NOMO-1 treated with DMSO at 0.1 percent for 48 hours (cell line): ENCODE data around the gene GRID2.
"Not testable (repeated sequence)": the region's sequence is repeated elsewhere in the genome, so short reads cannot be mapped to it uniquely, and the experiment has no call there.

Experiments used
- DNase-seq: peaks from one replicate; lab custom pipeline; 2025; ENCODE audit not compliant: unreplicated experiment; lab: John Stamatoyannopoulos, UW

Gene GRID2

DNA sequence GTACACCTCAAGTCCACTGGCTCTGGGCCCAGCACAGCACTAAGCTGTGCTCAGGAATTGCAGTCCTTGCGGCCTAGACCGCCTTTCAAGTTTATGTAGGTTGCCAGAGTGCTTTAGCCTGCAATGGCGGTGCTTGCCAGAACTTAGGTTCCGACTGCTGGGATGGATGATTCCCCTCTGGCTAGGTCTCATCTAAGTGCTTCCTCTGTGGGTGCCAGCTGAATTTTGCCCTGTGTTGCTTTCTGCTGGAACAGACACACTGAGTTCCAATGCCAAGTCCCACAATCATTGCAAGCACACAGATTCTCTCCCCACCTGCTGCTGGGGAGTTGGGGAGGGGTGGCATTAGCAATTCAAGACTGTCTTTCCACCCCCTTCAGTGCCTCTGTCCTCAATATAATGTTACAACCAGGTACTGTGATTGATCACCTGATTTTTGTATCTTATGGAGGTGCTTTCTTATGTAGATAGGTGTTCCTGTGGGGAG lies 129.5 kb downstream of the GRID2 start:
- DNase-seq = no peak

DNA sequence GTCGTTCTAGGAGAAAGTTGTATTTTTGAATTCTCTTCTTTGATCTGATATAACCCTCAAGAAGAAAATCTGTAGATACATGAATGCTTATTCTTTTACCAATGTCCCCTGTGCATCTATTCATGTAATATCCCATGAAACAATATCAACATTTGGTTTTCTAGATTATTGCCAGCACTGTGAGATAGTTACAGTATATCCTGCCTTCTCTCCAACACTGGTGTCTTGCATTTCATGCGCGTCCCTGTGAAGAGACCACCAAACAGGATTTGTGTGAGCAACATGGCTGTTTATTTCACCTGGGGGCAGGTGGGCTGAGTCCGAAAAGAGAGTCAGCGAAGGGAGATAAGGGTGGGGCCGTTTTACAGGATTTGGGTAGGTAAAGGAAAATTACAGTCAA lies 135.0 kb downstream of the GRID2 start:
- not testable (repeated sequence) for DNase-seq

DNA sequence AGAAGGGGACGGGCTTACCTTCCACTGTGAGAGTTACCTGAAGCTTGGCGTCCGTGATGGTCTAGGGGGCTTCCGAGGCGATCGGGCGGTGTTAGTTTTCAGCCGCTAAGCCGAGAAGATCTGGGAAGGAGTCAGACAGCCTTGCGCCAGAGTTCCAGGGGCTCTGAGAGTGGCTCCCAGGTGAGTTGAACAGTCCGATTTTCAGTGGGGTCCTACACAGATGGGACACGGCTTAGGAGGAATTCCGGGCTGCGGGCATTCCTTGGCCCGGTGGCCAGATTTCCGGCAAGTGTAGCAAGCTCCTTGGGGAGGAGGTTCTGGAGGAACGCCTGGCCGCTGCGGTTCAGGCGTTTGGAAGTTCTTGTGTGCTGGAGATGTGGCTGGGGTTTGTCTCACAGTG lies 138.4 kb downstream of the GRID2 start:
- not testable (repeated sequence) for DNase-seq

DNA sequence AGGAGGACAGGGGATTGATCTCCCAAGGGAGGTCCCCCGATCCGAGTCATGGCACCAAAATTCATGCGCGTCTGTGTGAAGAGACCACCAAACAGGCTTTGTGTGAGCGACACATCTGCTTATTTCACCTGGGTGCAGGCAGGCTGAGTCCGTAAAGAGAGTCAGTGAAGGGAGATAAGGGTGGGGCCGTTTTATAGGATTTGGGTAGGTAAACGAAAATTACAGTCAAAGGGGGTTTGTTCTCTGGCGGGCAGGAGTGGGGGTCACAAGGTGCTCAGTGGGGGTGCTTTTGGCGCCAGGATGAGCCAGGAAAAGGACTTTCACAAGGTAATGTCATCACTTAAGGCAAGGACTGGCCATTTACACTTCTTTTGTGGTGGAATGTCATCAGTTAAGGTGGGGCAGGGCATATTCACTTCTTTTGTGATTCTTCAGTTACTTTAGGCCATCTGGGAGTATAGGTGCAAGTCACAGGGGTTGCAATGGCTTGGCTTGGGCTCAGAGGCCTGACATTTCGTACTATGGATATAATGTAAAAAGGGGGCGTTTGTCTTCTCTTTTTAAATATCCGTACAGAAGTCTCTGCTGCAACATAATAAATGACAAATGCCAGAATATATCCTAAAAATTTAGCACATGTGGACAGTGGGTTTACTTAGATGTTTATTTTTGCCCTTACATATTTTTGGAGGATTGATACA lies 140.5 kb downstream of the GRID2 start:
- DNase-seq = not testable (repeated sequence)

DNA sequence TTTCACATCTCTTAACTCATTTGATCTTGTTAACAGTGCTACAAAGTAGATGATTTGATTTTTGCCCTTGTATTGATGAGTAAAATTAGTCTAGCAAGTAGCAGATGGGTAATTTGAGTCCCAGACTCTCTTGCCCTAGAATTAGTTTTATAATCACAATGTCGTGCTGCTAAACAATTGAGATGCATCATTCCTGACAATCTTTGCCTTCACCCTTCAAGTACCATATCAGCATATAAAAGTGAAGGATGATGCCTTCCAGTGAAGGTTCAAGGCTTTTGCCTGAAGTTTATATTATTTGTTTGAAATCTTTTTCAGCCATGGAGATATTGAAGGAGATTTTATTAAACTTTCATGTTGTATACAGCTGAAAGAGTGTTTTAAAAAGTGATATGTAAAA lies 141.4 kb downstream of the GRID2 start:
- no peak for DNase-seq

DNA sequence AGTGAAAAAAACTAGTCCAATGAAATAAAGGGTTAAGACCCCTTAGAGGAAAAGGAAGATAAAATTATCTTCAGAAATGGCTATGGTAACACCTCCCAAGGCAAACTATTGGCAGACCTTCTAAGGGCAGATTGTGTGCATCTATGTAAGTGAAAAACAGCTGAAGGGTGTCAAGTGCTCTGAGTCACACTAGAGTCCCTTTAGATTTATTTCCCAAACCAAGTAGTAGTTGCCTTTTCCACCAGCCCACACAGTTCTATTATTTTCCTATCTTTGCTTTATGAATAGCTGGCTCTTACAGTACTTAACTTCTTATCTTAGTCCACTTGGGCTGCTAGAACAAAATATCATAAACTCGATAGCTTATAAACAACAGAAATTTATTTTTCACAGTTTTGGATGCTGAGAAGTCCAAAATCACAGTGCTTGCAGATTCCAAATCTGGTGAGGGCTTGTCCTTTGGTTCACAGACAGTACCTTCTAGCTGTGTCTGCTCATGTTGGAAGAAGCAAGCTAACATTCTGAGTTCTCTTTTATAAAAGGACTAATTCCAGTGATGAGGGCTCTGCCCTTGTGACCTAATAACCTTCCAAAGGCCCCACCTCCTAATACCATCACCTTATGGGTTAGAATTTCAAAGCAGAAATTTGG lies 143.6 kb downstream of the GRID2 start:
- no peak for DNase-seq

DNA sequence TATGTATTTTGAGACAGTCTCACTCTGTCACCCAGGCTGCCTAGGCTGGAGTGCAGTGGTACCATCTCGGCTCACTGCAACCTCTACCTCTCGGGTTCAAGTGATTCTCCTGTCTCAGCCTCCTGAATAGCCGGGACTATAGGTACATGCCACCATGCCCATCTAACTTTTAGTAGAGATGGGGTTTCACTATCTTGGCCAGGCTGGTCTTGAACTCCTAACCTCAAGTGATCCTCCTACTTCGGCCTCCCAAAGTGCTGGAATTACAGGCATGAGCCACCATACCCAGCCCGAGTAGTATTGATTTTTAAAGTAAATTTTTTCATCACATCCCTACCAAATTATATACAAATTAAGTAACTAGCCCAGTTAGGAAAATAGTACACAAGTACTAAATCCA lies 144.4 kb downstream of the GRID2 start:
- not testable (repeated sequence) for DNase-seq

DNA sequence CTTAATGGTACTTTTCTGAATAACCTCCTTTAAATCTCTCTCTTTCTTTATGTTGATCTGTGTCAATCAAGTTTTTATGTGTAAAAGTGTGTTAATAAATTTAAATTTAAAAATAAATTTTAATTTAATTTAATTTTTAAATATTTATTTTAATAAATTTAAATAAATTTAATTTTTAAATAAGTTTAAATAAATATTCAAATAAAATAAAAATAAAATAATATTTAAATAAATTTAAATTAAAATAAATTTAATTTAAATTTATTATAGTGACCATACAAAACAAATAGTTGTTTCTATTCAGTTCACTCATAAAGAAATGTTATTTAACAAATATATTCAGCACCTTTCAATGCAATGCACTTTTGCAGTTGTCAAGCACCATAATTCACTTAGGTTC lies 146.9 kb downstream of the GRID2 start:
- DNase-seq = no peak

DNA sequence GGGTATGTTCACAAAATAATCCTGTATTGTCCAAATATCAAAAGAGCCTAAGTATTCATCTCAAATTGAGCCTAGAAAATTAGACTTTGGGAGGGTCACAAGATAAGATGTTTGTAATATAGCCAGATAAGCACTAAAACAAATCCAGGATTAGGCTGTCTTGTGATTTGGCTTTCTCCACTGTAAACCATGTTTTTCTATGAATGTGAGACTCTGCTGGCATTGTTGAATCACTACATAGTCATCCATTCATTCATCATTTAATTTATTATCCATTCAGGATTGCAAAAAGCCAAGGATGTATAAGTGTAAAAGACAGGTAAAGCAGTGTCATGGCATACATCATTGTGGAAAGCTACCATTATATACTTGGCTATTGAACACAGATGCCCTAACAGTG lies 148.0 kb downstream of the GRID2 start:
- no peak for DNase-seq

DNA sequence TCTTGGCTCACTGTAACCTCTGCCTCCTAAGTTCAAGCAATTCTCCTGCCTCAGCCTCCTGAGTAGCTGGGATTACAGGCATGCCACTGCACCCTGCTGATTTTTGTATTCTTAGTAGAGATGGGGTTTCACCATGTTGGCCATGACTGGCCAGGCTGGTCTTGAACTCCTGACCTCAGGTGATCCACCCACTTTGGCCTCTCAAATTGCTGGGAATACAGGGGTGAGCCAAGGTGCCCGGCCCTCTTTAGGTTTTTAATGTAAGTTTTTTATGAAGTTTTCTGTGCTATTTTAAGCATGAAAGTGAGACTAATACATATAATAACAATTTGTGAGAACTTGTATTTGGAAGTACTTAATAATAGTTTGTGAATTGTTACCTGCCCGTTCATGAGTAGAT lies 148.6 kb downstream of the GRID2 start:
- DNase-seq = not testable (repeated sequence)

DNA sequence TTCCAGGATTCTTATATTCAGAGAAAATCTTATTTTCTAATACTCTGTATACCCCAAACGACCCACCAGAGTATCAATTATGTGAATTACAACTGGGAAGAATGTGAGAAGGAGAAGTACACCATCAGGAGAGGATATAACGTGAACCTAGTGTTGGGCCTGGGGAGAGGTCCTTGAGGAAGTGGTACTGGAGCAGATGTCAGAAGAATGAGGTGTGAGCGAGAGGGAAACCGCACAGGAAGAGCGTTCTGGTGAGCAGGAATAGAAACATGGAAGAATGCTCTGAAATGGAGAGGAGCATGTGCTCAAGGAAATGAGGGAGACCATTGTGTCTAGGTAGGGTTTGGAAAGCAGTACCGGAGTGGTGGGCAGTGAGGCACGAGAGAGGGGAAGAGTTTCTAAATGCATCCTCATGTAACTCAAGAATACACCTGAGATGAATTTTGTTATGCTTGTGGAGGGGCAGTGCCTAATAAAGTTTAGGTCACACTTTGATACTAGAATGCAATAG lies 151.6 kb downstream of the GRID2 start:
- DNase-seq = no peak

DNA sequence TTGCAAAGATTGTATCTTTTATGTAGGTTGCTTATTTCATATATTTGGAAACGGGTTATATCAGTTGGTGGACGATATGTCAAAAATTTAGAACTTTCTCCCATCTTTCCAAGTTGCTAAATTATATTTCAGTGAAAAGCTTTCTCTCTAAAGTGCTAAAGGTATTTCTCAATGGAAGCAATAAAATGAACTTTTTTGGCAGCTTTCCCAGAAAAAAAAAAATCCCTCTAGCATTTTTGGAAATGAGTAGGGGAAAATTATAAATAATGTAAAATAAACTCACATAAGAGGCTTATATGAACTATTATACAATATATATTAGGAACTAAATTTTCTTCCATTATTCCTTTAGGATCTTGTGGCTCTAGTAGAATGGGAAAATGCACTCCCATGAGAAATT lies 152.2 kb downstream of the GRID2 start:
- DNase-seq = no peak

DNA sequence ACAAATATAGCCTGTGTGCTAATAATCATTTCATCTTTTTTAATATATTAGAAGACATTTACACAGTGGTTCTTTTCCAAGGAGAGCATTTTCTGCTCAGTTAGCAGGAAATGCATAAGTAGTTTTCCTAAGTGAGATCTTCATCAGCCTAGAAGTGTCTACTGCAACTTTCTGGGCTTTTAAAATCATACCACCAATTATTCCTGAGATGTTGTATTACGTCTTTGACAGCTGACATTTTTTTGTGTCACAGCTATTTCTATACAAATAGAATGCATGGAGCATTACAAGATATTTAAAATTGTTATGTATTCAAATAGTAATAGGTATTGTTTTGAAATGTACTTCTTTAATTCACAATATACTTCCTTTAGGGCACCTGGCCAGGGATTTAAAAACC lies 158.0 kb downstream of the GRID2 start:
- DNase-seq = no peak

DNA sequence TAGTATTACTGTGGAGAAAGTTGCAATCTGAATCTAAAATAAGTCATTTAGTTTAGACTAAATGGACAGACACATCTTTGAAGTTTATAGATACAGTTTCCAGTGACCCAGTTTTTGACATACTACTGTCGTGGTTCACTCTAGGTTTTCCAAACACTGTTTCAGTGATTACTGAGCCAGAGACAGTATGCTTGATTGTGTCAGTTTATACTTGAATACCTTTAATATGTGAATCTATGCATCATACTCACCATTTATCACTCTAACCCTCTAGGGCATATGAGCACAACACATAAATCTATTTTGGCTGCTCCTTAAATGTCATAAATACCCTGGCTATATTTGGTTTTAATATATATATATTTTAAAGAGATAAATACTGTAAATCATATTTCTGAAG lies 173.5 kb downstream of the GRID2 start:
- DNase-seq = no peak

DNA sequence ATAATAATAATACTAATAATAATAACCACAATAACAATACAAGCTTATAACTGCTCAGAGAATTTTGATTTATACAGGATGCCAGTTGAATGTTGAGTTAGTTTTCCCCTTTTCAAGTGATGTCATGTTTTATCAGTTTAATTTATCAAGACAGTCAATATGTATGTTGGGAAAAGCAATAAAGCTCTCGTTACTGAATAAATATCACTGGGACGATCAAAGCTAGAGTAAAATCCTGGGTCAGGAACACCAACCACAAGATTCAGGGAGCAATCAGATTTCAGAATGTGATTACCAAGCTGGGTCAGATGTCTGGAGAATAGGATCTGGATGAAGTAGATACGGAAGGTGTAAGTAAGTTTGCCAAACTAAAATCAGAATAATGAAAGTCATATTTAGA lies 179.6 kb downstream of the GRID2 start:
- no peak for DNase-seq

DNA sequence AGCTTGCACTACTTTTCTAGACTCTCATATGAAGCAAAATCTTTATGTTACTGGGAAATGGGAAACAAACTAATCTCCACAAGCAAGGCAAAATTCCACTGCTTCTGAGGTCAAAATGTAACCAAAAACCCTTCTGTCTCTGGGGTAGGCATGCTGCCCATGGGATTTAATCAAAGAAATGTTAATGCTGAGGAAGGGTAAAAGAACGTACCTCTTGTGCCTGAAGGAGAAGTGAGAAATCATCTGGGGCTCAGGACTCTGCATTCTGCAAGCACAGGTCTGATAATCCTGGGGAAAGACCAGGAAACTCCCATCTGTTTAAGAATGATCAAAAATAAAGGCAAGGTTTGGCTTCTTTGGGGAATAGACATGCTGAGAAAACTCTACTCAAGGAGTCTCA lies 184.7 kb downstream of the GRID2 start:
- no peak for DNase-seq

DNA sequence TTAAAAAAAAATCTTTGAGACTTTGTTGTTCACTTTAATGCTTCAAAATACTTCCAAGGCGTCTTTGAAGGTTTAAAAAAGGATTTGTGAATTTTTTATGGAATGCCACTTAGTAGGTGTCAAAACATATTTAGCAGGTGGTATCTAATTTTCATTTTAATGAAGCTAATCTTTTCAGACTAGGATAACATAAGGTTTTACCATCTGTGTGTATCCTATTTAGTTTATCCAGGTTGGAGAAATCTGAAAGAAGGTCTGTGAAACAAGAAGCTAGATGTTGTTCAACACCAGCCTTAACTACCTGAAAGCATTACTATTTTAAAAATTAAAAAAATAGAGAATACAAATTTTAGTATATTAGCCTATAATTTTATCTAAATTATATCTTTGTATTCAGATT lies 193.4 kb downstream of the GRID2 start:
- DNase-seq = no peak

DNA sequence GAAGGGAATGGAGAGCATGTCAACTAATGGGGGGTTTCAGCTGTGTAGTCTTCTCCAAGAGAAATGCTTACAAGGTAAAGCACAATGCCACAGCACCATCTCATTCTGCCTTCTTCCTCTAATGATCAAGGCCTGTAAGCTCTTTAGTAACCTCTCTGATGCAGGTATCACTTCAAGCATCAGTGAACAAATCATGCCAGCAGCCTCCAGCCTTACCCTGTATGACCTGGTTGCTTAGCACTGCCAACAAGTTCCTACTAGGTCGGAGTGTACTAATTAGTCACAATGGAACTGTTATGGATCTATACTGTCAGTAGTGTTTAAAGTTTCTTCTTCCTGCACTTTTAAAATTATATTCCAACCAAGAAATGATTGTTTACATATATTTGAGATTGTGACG lies 197.7 kb downstream of the GRID2 start:
- no peak for DNase-seq

DNA sequence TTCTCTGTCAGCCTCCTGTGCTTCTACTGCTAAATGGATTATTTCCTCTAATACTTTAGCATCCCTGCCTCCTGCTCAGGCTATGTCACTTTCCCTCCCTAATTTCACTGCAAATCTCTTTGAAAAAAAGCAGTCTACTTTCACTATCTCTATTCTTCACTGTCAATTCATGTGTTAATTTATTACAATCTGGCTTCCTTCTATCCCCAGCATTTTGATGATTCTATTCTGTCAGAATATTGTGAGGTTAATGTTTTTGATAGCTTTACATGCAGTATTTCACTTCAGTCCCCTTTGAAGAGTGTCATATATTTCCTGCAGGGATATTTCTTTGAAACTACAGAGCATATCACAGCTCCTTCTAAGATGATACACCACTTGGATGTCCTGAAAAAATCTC lies 203.2 kb downstream of the GRID2 start:
- no peak for DNase-seq

DNA sequence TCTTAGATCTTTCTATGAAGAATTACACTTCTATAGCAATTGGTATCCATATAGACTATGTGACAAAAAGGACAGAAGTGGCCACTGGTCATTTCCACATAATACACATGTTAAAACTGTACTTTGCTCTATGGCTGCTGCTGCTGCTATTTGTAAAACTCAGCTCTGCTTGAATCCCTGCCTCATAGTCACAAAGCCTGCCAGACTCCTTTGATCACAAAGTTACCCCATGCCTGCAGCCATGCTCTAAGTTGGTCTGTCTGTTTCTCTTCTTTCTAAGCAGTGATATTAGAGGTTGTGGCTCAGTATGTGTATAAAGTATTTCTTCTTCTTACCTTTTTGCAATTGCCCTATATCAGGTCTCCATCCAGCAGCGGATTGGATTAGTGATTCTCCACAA lies 210.9 kb downstream of the GRID2 start:
- no peak for DNase-seq

DNA sequence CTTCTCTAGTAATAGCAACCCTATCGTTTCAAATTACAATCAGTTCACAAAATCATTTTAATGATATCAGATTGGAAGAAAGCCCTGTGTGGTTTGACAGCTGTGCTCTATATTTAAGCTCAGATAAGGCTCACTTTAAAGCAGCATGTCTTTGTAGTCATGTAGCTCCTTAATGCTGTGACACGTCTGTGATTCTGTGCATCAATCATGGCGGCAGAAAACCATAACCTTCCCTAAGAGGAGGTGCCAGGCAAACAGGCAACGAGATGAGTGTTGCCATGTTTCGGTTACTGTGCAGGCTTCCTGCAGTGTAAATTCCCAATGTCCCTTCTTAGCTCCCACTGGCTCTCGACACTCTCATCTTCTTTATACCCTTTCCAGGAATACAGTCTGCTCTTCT lies 212.7 kb downstream of the GRID2 start:
- DNase-seq = no peak

DNA sequence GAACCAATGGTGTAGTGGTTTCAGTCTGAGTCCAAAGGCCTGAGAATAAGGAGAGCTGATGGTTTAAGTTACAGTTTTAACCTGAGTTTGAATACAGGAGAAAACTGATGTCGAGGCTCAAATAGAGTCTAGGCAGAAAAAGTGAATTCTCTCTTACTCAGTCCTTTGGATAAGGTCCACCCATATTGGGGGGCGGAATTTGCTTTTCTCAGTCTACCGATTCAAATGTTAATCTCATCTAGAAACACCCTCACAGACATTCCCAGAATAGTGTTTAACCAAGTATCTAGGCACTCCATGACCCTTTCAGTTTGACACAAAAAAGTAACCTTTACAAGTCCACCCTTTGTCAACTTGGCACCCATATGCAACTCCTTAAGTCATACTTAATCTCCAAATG lies 216.0 kb downstream of the GRID2 start:
- no peak for DNase-seq

DNA sequence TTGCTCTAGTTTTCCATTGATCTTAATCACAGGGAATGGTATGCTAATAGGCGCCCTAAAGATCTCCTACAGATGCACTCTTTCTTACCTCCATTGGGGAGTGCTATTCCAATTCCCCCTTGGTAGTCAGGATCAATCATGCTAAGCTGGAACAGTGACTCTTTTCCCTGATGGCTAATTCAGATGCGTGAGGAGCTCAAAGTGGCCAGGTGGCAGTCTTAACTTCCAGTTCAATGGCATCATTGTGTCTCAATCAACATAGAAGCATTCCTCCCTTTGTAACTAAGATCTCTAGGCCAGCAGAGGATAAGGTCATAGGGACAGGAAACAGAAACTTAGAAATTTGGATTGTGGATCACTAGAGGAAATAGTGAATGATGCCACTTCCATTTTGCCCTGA lies 216.8 kb downstream of the GRID2 start:
- no peak for DNase-seq
